Measurements from ENCODE around the gene GRIK4. TPM values are rescaled to one million over a fixed set of nuclear protein-coding genes. Genes with fewer than 3 reads are reported as not detected.

GRIK4 gene
- total and polyA plus RNA-seq, 11 donors, result 0.04 to 0.45 (median 0.12) TPM; not detected in 6

DNA sequence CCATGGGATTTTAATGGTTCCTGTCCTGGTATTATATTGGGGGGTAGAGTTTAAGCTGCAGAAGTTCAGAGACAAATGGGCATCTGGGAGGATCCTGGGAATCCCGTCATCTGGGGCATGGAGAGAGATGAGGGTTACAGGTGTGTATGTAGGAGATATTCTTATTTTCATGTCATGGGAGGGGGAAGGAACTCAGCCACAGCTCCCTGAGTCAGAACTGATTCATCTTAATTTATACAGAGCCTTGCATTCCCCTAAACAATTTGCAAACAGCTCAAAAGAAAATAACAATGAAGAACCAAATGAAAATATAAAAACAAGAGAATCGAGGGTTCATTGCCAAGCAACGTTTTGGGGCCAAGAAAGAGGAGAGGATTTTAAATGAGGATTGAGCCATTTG is 356.4 kb downstream of the GRIK4 start:
- TF ChIP-seq, protein P1, sequence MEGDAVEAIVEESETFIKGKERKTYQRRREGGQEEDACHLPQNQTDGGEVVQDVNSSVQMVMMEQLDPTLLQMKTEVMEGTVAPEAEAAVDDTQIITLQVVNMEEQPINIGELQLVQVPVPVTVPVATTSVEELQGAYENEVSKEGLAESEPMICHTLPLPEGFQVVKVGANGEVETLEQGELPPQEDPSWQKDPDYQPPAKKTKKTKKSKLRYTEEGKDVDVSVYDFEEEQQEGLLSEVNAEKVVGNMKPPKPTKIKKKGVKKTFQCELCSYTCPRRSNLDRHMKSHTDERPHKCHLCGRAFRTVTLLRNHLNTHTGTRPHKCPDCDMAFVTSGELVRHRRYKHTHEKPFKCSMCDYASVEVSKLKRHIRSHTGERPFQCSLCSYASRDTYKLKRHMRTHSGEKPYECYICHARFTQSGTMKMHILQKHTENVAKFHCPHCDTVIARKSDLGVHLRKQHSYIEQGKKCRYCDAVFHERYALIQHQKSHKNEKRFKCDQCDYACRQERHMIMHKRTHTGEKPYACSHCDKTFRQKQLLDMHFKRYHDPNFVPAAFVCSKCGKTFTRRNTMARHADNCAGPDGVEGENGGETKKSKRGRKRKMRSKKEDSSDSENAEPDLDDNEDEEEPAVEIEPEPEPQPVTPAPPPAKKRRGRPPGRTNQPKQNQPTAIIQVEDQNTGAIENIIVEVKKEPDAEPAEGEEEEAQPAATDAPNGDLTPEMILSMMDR (IDR thresholded peaks at IDR 0.05), result no peak
- no peak for TF ChIP-seq POLR2A (IDR thresholded peaks at IDR 0.05)
- intact Hi-C loops (cut with DNase I), result no loop called here
- DNase-seq, result no peak

DNA sequence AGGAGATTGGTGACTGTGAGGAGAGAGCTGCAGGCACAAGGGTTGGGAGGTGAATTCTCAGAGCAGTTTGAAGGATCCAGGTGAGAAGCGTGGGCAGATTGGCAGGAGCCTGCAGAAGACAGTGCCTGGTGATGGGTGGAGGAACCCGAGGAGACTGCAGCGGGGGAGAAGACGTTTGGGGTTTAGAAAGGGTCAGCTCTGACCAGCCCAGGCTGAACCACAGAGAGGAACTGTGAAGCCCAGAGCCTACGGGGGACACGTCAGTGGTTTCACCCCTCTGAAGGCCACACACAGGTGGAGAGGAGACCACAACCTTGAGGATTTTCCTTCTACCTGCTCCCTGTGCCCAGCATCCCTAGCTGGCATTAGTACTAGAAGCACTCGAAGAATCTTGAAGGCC is 357.5 kb downstream of the GRIK4 start:
- DNase-seq, result no peak
- no peaks in the 10 kb centered on the region for H3K36me3 ChIP-seq
- no peaks in the 10 kb centered on the region for H3K4me1 ChIP-seq
- no peak overlapping the region for H3K4me3 ChIP-seq
- TF ChIP-seq, protein P1 (IDR thresholded peaks at IDR 0.05), result no peak
- no peak for TF ChIP-seq POLR2A (IDR thresholded peaks at IDR 0.05)
- no peaks in the 10 kb centered on the region for H3K9me3 ChIP-seq
- H3K27me3 ChIP-seq, result peaks cover 0 to 18% (median 5%) of the 10 kb centered on the region in 9 donors
- intact Hi-C loops (cut with DNase I), result no loop called here
- ATAC-seq, result no peak
- WGBS, 4 donors, result 82 to 85% (median 84%) methylated on average over 7 of the region's 7 CpGs
- no peak overlapping the region for H3K27ac ChIP-seq

More for the DNA sequence above, 356.4 kb downstream of the GRIK4 start:
- no peaks in the 10 kb centered on the region for H3K9me3 ChIP-seq
- H3K4me1 ChIP-seq, result no peaks in the 10 kb centered on the region
- no peaks in the 10 kb centered on the region for H3K36me3 ChIP-seq
- ATAC-seq, result no peak
- no peak overlapping the region for H3K4me3 ChIP-seq
- 68 to 76% (median 69%) methylated on average over 3 of the region's 3 CpGs for WGBS, 4 donors
- H3K27me3 ChIP-seq, result peaks cover 0 to 18% (median 5%) of the 10 kb centered on the region in 9 donors
- H3K27ac ChIP-seq, result no peak overlapping the region

DNA sequence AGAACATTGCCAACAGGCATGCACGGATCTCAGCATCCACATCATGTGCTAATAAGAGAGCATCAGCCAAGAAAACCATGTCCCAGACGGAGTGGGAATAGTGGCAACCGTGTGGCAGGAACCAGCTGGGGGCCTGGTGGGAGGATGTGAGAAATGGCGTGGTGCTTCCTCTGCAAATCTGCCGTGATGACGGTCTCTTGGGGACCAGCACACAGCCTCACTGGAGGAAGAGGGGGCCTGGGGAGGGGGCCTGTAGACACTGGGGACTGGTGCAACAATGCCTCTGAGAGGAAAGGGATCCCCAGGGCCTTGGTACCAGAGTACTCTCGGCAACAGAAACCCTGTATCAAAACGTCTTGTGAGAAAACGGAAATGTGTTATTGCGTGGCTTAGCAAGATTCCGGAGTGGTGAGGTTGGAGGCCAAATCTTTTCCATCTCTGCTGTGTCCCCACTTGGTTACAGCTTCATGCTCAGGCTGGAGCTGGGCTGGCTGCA is 358.0 kb downstream of the GRIK4 start:
- 49 to 58% (median 52%) methylated on average over 11 of the region's 11 CpGs for WGBS, 4 donors
- H3K27ac ChIP-seq, result no peak overlapping the region
- intact Hi-C loops (cut with DNase I), result no loop called here
- DNase-seq (no peak), ATAC-seq (no peak)
- H3K36me3 ChIP-seq, result no peaks in the 10 kb centered on the region
- peaks cover 0 to 18% (median 5%) of the 10 kb centered on the region in 9 donors for H3K27me3 ChIP-seq
- no peak for TF ChIP-seq POLR2A (IDR thresholded peaks at IDR 0.05)
- no peaks in the 10 kb centered on the region for H3K4me1 ChIP-seq
- no peaks in the 10 kb centered on the region for H3K9me3 ChIP-seq
- no peak overlapping the region for H3K4me3 ChIP-seq

DNA sequence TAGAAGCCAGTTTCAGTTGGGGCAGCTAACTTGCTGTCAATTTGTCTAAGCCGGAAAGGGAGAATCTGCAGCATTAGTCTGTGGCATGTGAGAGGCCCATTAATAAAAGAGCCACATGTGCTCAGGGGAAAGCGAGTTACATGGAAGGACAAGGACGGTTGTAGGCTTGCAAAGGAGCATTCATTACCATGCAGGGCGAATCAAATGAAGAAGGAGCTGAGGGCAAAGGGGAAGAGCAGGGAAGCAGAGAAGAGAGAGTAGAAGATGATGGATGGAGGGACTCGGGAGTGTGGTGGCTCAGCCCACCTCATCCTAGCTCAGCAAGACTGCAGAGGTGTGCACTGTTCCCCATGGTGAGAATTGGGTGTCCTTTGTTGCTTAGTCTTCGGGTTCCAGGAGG is 359.6 kb downstream of the GRIK4 start:
- intact Hi-C loops (cut with DNase I), result no loop called here
- DNase-seq (no peak), ATAC-seq (no peak)
- Histone ChIP-seq H3K27me3 (peaks cover 0 to 15% (median 5%) of the 10 kb centered on the region in 9 donors), H3K4me1 (no peaks in the 10 kb centered on the region), H3K4me3 (no peak overlapping the region), H3K9me3 (no peaks in the 10 kb centered on the region), H3K36me3 (no peaks in the 10 kb centered on the region), H3K27ac (no peak overlapping the region)
- 80 to 83% (median 81%) methylated on average over 6 of the region's 6 CpGs for WGBS, 4 donors
- TF ChIP-seq POLR2A (IDR thresholded peaks at IDR 0.05), result no peak
- TF ChIP-seq, protein P1 (IDR thresholded peaks at IDR 0.05), result no peak

DNA sequence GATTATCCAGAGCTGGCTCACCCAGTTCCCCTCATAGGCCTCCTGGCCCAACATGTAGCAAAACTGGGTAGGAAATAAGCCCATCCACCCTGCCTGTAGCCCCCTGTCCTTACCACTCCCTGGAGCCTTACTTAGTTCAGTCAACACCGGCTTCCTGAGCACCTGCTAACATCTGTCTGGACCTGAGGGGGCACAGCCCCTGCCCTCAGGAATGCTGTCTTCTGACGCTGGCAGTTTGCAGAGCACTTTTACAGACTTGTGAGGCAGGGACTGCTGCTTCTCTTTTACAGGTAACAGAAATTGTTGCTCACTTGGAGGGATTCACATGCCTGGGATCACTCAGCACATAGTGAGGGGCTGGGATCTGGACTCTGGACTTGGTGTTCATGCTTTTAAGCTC is 360.4 kb downstream of the GRIK4 start:
- H3K36me3 ChIP-seq, result no peaks in the 10 kb centered on the region
- WGBS, 4 donors, result 43 to 70% (median 52%) methylated on average over 1 to 2 of the region's 2 CpGs
- no peak for TF ChIP-seq POLR2A (IDR thresholded peaks at IDR 0.05)
- TF ChIP-seq, protein P1 (IDR thresholded peaks at IDR 0.05), result no peak
- no peak for DNase-seq
- H3K4me1 ChIP-seq, result no peaks in the 10 kb centered on the region
- peaks cover 0 to 8% (median under 1%) of the 10 kb centered on the region in 9 donors for H3K27me3 ChIP-seq
- no peak overlapping the region for H3K4me3 ChIP-seq
- H3K27ac ChIP-seq, result no peak overlapping the region
- no peak for ATAC-seq
- no peaks in the 10 kb centered on the region for H3K9me3 ChIP-seq
- intact Hi-C loops (cut with DNase I), result no loop called here
